Activated CD4-positive, CD25-positive, alpha-beta regulatory T cell treated with anti-CD3 and anti-CD28 coated beads, Interleukin-2, amount 50 U/mL, for 72 hours (primary cell): Measurements from ENCODE around the gene MUC20.
"Not testable (repeated sequence)": the region's sequence is repeated elsewhere in the genome, so short reads cannot be mapped to it uniquely, and the experiment has no call there.

ENCODE experiments used
- DNase-seq: peaks from one replicate; pipeline ENCODE4 v3.0.0; 2021

Gene MUC20

DNA sequence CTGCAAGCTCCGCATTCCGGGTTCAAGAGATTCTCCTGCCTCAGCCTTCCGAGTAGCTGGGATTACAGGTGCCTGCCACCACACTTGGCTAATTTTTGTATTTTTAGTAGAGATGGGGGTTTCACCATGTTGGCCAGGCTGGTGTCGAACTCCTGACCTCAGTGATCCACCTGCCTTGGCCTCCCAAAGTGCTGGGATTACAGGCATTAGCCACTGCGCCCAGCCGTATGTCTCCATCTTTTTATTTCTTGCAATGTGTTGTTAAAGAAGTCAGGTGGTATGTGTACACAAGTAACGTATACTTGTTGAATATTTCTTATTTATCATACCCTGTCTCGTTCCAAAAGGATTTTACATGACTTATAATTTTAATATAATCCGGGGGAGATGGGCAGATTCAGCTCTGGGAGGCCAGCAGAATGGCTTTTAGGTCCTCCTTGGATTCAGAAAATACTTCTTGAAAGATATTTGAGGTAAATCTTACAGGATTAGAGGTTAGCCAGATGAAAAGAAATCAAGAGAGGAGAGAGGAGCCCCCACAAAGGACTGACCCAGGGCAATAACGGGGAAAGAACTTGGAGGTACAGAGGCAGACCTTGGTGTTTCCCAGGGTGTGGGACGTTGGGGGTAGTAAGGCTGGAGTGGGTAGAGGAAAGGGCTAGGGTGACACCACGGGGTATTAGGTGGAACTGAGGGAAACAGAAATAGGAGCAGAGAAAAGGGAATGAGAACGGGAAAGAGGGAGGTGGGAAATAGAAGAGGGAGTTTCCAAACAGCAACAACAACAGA lies 27.2 kb upstream of the MUC20 start:
- no peak for DNase-seq

DNA sequence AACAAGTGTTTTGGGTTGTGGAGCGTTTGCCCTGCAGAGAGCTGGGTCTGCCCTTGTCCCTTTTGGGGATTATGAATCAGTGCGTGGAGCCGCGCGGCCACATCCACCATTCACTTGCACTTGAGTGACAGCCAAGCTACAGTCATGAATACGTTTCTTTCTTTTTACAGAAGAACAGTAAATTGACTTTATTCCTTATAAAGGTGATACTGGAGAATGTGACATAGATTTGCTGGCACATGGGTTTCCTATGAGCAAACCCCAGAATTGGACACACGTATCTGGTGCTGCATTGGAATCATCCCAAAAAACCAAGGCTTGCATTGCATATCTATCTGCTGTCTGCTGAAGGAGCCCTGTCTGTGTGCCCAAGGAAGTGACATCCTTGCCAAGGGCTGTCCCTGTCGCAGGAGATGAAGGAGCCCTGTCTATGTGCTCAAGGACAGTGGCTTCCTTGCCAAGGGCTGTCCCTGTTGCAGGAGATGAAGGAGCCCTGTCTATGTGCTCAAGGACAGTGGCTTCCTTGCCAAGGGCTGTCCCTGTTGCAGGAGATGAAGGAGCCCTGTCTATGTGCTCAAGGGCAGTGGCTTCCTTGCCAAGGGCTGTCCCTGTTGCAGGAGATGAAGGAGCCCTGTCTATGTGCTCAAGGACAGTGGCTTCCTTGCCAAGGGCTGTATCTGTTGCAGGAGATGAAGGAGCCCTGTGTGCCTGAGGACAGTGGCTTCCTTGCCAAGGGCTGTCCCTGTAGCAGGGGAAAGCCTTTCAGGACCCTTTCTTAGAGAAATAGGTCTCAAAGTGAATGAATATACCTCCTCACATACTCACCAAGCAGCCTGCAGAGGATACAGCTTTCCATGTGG lies 26.3 kb upstream of the MUC20 start:
- not testable (repeated sequence) for DNase-seq

DNA sequence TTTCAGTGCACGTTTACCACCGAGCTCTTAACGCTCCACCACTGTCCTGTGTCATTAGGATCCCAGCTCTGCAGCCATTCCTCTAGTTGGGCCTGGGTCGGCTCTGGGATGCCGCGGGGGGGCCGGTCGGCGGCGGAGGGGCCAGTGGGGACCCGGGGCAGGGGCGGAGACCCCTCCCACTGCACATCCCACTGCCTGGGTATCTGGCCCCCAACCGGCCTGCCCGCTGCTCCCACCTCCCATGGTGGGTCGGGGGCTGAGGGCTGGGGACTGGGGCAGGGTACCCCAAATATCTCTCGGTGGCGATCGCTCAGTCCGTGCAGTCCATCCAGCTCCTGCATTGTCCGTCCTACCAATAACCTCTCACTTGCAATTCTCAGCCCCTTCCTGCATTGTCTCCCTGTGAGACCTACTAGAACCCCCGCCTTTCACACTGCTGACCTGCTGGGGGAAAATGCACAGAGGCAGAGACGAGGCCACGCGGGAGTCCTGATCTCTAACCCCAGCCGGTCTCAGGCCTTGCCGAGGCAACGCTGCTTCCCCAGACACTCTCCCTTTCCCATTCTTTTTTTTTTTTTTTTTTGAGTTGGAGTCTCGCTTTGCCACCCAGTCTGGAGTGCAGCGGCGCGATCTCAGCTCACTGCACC lies 24.0 kb upstream of the MUC20 start:
- DNase-seq = no peak

DNA sequence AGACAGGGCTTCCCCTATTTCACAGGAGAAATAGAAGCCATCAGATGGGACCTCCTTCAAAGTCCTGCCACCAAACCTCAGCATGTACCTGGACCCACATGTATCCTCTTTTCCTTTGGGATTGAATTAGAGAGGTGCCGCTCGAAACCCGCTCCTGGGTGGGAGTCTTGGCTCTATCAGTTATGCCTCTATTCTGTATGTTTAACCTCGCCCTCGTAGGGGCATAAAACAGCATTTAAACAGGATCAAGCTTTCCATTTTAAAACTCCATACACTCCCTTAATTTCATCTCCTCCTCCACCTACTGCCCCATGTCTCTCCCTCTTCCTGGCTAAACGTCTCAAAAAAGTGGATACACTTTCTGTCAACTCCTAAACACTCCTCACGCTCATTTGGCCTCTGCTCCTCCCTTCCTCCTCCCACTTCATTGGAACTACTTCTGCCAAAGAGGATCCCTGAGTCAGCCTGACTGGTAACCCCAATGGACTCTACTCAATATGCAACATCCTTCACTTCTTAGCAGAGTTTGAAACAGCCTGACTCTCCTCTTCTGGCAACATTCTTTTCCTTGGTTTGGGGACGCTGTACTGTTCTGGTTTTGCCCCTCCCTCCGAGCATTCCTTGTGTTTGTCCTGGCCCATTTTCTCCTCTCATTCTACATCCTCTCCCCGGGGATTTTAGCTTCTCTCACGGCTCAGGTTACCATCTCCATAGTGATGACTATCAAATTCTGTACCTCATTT lies 23.0 kb upstream of the MUC20 start:
- no peak for DNase-seq

DNA sequence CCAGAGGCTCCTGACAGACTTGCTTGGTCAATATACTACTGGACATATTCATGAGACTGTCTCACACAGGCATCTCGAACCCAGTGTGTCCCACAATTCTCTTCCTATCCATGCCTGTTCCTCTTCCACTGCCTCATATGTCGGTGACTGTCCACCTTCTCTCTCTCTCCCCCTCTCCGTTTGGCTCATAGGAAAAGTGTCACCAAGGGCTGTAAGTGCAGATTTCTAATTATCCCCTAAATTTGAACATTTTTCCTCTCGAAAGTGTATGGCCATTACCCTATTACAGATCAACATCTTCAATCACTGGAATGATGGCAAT lies 22.5 kb upstream of the MUC20 start:
- no peak for DNase-seq

DNA sequence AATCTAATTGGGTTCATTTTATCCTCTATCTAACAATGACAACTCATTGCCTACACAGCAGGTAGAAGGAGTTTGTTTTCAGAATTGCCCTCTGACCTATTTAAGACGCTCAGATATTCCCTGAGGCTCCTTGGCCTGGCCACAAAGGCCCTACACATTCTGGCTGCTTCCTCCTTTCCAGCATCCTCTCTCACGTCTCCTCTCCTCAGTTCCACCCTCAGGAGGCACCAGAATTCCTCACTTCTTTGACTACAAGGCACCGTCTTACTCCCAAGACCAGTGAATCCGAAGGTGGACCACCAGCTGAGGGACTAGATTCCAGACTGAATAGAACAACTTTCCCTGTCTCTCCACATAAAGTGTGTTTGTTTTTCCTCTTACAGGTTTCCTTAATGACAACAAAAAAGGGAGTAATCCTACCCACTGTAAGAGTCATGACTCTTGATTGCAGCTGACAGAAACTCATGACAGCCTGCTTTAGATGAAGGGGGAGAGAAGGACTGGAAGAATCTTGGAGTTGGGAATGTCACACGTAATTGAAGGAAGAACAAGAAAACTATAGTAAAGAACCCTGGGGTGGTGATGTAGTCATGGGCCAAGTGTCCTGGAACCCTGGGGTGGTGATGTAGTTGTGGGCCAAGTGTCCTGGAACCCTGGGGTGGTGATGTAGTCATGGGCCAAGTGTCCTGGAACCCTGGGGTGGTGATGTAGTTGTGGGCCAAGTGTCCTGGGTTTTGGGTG lies 22.0 kb upstream of the MUC20 start:
- DNase-seq = no peak

DNA sequence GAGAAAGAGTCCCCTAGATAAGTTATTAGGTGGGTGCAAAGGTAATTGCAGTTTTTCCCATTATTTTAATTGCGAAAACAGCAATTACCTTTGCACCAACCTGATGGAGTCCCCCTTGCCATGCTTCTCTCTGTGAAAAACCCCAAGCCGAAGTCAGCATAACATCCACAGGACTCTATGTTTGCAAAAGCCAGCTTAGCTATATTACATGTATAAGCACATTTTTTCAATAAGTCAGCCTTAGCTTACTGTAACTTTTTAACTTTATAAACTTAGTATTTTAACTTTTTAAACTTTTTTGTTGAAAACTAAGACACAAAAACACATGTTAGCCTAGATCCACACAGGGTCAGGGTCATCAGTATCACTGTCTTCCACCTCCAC lies 21.4 kb upstream of the MUC20 start:
- DNase-seq = no peak

DNA sequence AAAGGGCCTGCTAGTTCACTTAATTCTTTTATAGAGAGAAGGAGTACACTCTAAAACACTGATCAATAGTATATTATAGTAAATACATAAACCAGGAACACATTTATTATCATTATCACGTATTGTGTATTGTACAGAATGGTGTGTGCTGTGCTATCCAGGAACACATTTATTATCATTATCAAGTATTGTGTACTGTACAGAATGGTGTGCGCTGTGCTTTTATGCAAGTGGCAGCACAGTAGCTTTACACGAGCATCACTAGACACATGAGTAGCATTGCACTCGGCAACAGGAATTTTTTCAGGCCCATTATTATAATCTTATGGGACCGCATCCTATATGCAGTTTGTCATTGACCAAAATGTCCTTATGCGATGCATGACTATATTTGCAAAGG lies 20.9 kb upstream of the MUC20 start:
- no peak for DNase-seq

DNA sequence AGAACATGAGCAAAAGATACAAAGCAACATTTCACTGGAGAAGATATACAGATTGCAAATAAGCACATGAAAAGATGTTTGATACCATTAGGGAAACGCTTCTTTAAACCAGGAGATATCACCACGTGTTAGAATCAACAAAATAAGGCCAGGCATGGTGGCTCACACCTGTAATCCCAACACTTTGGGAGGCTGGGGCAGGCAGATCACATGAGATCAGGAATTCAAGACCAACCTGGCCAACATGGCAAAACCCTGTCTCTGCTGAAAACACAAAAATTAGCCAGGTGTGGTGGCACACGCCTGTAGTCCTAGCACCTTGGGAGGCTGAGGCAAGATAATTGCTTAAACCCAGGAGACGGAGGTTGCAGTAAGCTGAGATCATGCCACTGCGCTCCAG lies 20.5 kb upstream of the MUC20 start:
- DNase-seq = no peak

DNA sequence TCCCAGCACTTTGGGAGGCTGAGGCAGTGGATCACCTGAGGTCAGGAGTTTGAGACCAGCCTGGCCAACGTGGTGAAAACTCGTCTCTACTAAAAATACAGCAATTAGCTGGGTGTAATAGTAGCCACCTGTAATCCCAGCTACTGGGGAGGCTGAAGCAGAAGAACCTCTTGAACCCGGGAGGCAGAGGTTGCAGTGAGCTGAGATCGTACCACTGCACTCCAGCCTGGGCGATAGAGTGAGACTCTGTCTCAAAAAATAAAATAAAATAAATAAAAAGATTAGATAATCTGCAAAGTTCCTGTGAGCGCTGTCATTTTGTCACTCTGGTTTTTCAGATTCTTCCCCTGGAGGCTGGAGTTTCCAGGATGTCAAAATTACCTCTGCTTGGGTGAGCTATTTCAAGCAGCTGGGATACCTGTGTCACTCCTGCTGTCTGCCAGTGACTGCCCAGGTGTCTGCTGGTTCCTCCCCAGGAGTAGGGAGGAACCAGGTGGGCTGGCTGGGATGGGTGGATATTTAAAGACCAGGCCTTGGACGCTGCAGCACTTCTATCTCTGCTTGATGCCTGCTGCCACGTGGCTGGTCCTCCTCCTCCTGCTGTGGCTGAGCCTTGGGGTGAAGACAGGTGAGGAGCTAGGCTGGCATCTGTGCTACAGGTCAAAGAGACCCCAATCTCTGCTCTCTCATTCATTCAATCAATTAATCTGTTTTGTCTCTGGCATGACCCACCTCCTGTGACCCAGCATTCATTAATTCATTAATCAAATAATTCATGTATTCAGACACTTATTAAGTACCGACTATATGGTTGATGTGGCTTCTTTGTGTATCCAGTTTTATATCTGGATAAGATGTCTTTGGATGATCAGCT lies 19.5 kb upstream of the MUC20 start:
- DNase-seq = no peak

DNA sequence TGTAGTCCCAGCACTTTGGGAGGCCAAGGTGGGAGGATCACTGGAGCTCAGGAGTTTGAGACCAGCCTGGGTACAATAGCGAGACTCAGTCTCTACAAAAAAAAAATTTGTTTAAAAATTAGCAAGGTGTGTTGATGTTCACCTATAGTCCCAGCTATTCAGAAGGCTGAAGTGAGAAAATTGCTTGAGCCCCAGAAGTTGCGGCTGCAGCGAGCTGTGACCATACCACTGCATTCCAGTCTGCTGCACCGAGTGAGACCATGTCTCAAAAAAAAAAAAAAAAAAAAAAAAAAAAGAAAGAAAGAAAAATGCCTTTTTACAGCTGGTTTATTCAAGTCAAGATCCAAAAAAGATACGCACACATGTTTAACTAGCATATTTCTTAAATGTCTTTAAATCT lies 17.0 kb upstream of the MUC20 start:
- DNase-seq = no peak

DNA sequence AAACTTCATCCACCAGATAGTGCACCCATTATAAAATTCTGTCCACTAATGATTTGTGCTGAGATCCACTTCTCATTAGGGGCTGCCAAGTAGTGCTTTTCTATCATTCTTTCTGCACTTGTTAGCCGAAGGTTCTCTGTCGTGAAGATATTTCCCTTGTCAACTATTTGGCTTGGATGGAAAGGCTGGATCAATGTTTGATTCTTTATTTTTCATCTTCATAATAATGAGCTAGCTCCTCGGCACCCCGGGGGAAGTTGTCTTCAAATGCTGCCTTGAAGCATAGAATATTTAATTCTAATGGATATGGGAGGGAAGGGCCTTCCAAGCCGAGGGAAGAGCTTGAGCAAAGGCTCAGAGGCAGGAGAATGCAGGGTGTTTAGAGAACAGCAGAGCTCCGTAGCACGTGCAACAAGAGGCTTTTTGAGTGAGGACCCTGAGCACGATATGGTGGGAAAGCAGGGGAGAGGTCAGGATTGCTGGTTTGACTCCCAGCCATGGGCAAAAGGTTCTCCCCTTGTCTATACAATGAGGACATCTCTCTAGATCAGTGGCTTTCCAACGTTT lies 16.3 kb upstream of the MUC20 start:
- no peak for DNase-seq

DNA sequence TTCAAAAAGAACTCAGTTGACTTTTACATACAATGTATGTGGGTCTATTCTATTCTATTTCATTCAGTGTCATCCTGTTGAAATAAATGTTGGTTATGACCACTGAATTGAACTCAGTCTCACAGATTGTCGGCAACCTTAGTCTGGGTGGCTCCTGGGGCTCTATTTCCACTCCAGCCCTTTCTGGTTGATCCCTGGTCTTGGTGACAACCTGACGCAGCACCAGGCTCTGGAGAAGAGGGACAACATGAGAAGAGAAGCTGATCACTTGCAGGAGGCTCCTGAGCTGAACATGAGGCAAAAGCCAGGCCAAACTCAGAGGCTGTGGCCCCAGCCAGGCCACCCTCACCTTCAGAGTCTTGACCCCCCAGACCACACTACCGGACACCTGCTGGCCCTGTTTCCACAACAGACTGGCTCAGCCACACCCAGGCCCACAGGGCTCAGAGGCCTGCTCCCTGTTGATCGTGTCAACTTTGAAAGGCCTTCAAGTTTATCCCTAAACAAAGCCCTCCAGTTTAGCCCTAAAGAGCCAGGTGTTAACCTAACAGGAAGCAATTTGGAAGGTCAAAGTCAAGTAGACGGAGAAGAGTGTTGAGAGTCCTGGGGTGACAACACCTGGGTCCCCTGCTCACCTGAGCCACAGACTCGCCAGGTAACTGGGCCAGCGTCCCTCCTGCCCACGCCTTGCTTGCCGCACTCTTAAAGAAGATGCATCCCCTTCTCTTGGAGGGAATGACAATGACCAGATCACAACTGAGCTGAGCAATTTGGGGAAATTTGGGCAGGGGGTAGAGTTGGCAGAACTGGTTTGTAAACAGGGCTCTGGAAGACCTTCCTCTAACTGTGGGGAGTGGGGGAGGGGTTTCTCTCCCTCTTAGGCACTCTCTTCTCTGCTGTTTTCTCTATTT lies 15.4 kb upstream of the MUC20 start:
- DNase-seq = no peak

DNA sequence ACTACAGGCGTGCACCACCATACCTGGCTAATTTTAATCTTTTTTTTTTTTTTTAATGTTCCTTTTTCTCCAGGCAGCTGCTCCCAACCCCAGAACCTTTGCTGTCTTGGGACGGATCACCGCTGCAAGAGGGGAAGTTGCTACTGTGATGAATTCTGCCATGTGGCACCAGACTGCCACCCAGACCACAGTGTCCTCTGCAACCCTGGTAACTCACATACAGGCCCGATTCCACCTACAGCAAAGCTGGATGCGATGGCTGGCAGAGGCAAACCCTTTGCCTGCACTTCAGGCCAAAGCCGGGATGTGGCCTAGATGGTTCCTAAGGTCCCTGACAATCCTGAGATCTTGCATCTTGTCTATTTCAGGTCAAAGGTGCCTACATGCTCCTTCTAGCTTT lies 12.7 kb upstream of the MUC20 start:
- DNase-seq = no peak

DNA sequence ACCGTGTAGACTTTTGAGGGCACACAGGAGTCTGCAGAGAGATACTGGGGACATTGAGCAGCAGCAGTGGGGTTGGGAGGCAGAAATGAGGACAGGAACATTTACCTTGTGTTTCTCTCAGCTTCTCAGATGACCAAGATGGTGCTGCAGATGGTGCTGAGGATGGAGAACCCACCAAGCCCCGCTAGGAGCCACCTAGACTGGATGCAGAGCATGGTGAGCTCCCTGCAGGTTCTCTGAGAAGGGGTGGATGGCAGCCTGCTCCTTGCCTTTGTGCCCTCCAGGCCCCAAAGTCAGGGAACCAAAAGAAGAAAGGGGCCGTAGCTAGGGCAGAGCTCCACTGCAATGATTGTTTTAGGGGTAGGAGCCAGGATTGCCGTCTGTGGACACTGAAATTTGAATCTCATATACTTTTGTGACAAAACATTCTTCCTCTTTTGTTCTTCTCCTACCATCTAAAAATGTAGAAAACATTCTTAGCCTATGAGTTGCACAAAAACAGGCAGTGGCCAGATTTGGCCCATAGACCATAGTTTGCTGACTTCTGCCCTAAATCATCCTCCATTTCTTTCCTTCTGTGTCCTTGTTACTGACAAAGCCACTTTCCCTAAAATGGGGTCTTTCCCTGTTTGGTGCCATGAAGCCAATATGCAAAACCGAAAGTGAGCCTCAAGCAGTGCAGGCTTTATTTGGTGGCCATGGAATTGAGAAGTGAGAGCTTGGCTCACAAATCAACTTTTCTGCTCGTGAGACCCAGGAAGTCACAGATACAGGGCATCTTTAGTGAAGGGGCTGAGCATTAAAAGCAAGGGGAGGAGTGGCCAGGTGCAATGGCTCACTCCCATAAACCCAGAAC lies 11.9 kb upstream of the MUC20 start:
- DNase-seq = no peak

DNA sequence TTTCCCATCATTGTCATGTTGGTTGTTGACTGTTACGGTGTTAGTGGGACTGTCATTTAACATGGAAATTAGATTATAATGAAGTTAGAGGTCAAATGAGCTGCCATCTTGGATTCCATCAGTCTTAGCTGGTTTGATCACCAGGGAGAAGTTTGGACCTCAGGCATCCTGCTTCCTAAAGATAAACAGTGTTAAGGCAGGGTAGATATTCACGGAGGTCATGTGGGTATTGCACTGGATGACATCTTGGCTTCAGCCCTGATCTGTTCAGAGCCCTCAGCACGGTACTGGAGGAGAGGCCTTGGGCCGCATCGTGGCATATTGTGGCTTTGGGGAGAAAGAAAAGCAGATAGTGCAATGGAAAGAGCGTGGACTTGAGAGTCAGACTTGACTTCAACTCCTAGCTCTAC lies 11.1 kb upstream of the MUC20 start:
- DNase-seq = no peak

DNA sequence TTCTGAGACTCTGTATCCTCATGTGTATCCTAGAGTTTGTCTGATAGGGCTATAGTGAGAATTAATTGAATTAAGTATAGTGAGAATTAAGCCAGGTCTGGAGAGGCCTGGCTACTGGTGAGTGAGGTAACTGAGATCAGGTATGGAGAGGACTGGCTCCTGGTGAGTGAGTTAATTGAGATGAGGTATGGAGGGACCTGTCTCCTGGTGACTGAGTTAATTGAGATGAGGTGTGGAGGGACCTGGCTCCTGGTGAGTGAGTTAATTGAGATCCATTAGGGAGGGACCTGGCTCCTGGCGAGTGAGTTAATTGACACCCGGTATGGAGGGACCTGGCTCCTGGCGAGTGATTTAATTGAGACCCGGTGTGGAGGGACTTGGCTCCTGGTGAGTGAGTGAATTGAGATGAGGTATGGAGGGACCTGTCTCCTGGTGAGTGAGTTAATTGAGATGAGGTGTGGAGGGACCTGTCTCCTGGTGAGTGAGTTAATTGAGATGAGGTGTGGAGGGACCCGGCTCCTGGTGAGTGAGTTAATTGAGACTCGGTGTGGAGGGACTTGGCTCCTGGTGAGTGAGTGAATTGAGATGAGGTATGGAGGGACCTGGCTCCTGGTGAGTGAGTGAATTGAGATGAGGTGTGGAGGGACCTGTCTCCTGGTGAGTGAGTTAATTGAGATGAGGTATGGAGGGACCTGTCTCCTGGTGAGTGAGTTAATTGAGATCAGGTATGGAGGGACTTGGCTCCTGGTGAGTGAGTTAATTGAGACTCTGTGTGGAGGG lies 10.5 kb upstream of the MUC20 start:
- DNase-seq = not testable (repeated sequence)
